Fibroblast of mammary gland (primary cell): Measurements from ENCODE around the gene HS6ST3.
A peak's percentile ranks its signal among the peaks of the same experiment; 100 is the strongest.

Experiments used
- DNase-seq: peaks from one replicate; pipeline ENCODE4 v3.0.0-alpha.2; 2010; ENCODE audit warnings: low read depth
- H3K4me3 ChIP-seq: 2 replicates; pipeline ENCODE4 v1.5.1; 2011; ENCODE audit warnings: low read depth, mild to moderate bottlenecking, low read length, moderate library complexity; ENCODE audit not compliant: control insufficient read depth
- CTCF ChIP-seq: conservative IDR thresholded peaks from 2 replicates; pipeline ENCODE4 v1.5.1; 2011; ENCODE audit warnings: low read depth, low read length, inconsistent platforms; ENCODE audit not compliant: control insufficient read depth, insufficient read depth

The HS6ST3 gene

GRCh38 chr13:96450326-96451020, 360.6 kb downstream of the HS6ST3 start:
- H3K4me3 ChIP-seq: no peak overlapping the region
- TF ChIP-seq CTCF: no peak
- DNase-seq: no peak

GRCh38 chr13:96454466-96454865, 364.6 kb downstream of the HS6ST3 start:
- TF ChIP-seq CTCF: no peak
- H3K4me3 ChIP-seq: no peak overlapping the region
- no peak for DNase-seq

GRCh38 chr13:96460609-96461008, 370.7 kb downstream of the HS6ST3 start:
- TF ChIP-seq CTCF: no peak
- no peak overlapping the region for H3K4me3 ChIP-seq
- peak; percentile 1 for DNase-seq

- no peak for TF ChIP-seq CTCF
- no peak overlapping the region for H3K4me3 ChIP-seq
- DNase-seq: no peak
Measured at GRCh38 chr13:96473526-96474180, 383.7 kb downstream of the HS6ST3 start.

GRCh38 chr13:96474181-96474557, 384.3 kb downstream of the HS6ST3 start:
- no peak for DNase-seq
- no peak overlapping the region for H3K4me3 ChIP-seq
- no peak for TF ChIP-seq CTCF

- H3K4me3 ChIP-seq: no peak overlapping the region
- DNase-seq: no peak
- TF ChIP-seq CTCF: no peak
Measured at GRCh38 chr13:96475103-96475502, 385.2 kb downstream of the HS6ST3 start.
